HG02870 (cell line): ENCODE data around the gene PRIMPOL.
A peak's percentile ranks its signal among the peaks of the same experiment; 100 is the strongest.
"Not testable (repeated sequence)": the region's sequence is repeated elsewhere in the genome, so short reads cannot be mapped to it uniquely, and the experiment has no call there.

Experiments used
- ATAC-seq: cut with Tn5 transposase; IDR thresholded peaks from one replicate; pipeline ENCODE4 v1.9.1; 2021; ENCODE audit warnings: mild to moderate bottlenecking, moderate library complexity; ENCODE audit not compliant: unreplicated experiment

The PRIMPOL gene, protein sequence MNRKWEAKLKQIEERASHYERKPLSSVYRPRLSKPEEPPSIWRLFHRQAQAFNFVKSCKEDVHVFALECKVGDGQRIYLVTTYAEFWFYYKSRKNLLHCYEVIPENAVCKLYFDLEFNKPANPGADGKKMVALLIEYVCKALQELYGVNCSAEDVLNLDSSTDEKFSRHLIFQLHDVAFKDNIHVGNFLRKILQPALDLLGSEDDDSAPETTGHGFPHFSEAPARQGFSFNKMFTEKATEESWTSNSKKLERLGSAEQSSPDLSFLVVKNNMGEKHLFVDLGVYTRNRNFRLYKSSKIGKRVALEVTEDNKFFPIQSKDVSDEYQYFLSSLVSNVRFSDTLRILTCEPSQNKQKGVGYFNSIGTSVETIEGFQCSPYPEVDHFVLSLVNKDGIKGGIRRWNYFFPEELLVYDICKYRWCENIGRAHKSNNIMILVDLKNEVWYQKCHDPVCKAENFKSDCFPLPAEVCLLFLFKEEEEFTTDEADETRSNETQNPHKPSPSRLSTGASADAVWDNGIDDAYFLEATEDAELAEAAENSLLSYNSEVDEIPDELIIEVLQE

DNA sequence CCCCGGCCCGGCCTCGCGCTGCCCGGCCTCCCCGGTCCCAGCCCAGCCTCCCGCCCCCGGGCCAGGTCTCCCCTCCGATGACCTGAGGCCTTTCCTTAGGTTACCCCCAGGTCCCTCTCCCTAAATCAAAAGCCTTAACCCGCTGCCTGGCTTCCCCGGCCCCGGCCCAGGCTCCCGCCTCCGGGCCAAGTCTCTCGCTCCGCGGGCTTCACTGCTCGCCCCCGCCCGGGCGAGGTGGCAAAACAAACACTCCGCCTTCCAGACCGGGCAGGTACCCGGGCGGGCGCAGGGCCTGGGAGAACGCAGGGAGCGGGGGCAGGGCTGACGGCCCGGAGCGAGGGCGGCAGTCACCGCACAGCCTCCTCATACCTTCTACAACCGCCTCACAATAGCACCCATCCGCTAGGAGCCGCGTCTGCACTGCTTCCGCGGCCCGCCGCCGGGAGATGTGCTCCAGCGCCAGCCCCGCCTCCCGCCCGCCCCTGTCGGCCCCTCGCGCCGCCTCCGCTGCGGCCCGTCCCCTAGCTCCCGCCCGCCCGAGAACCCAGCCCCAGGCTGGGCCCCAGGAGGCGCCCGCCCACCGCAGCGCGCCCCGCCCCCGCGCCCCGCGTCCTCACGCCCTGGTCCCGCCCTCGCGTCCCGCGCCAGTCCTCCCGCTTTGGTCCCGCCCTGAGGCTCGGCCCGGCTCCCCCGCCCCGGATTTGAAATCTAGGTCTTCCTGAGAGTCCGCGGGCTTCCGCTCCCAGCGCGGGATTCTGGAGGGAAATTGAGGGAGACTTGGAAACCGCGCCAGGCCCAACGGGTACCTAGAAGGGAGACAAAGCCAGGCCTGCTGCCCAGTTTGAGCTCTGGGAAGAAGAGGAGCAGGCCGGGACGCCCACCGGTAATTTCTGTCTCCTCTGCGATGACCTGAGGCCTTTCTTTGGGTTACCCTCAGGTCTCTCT is at the start of gene PRIMPOL, which contains the start of gene CASP3:
TSS of gene PRIMPOL (plus strand) at position 713 of the 945 bp plus-strand sequence. CDS start 7,403 bp downstream, outside the sequence.
TSS of gene CASP3 (minus strand) at position 422 of the 945 bp plus-strand sequence. CDS start 10,994 bp downstream, outside the sequence.
- ATAC-seq: peak; percentile 81

DNA sequence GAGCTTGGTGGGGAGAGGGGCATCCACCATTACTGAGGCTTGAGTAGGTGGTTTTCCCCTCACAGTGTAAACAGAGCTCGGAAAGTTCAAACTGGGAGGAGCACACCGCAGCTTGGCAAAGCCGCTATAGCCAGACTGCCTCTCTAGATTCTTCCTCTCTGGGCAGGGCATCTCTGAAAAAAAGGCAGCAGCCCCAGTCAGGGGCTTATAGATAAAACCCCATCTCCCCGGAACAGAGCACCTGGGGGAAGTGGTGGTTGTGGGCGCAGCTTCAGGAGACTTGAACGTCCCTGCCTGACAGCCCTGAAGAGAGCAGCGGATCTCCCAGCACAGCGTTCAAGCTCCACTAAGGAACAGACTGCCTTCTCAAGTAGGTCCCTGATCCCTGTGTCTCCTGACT is 48.6 kb upstream of the PRIMPOL start:
- not testable (repeated sequence) for ATAC-seq

DNA sequence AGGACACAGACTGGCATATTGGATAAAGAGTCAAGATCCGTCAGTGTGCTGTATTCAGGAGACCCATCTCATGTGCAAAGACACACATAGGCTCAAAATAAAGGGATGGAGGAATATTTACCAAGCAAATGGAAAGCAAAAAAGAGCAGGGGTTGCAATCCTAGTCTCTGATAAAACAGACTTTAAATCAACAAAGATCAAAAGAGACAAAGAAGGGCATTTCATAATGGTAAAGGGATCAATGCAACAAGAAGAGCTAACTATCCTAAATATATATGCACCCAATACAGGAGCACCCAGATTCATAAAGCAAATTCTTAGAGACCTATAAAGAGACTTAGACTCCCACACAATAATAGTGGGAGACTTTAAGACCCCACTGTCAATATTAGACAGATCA is 46.7 kb upstream of the PRIMPOL start:
- ATAC-seq: not testable (repeated sequence)

DNA sequence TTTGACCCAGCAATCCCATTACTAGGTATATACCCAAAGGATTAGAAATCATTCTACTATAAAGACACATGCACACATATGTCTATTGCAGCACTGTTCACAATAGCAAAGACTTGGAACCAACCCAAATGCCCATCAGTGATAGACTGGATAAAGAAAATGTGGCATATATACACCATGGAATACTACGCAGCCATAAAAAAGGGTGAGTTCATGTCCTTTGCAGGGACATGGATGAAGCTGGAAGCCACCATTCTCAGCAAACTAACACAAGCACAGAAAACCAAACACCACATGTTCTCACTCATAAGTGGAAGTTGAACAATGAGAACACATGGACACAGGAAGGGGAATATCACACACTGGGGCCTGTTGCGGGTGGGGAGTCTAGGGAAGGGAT is 42.1 kb upstream of the PRIMPOL start:
- not testable (repeated sequence) for ATAC-seq

DNA sequence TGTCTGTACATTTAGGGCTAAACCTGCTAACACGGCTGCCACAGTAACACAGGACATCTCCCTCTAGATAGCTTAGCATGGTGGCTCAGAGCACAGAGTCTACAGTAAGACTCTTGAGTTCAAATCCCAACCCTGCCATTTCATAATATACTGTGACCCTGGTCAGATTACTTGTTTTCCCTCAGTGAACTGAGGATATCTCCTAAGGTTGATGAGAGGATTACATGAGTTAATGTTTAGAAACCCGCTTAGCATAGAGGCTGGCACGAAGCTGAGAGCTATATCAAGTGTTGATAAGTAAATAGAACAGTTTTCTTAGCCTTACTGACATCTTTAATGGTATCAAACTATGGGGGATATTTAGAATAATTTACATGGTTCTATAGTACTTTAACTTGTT is 37.5 kb upstream of the PRIMPOL start:
- no peak for ATAC-seq

DNA sequence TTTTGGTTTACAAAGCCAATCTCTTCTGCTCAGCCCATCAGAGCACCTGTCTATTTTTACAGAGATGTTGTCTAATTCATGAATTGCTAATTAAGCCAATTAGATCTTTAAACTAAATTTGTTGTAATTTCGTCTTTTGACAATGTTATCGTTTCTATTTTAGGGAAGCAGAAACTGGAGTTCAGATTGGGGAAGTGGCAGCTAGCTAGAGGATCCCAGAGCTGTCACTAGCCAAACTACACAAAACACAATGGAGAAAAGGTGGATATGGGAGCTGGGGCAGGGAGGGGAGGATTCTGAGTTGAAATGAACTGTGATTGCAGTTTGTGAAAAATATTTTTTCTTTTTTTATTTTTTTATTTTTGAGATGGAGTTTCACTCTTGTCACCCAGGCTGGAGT is 36.1 kb upstream of the PRIMPOL start:
- no peak for ATAC-seq

DNA sequence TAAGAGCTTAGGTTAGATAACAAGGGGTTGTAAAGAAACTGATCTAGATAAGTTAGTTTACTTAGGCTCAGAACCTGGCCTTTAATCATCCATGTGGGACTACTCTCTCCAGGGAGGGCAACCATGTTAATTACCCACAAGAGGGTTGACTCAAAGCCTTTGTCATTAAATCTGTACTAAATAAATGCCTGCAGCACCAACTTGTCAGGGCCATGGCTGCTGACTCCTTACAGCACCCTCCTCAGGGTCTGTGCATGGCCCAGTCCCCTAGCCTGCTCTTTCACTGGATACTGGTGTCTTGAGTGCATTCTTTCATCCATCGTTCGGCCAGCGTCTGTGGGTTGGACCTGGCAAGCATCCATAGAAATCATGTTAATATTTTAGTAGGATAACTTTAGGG is 35.0 kb upstream of the PRIMPOL start:
- ATAC-seq: no peak

DNA sequence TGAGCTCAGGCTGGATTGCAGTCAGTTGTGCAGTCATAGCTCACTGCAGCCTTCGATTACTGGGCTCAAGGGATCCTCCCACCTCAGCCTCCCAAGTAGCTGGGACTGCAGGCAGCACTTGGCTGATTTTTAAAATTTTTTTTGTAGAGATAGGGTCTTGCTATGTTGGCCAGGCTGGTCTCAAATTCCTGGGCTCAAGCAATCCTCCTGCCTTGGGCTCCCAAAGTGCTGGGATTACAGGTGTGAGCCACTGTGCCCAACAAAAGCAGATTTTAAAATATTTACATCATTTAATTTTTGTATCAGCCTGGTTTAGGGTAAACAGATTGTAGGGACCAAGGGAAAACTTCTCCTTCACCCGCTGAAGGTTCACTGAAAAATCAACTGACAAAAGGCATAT is 33.4 kb upstream of the PRIMPOL start:
- ATAC-seq: not testable (repeated sequence)

DNA sequence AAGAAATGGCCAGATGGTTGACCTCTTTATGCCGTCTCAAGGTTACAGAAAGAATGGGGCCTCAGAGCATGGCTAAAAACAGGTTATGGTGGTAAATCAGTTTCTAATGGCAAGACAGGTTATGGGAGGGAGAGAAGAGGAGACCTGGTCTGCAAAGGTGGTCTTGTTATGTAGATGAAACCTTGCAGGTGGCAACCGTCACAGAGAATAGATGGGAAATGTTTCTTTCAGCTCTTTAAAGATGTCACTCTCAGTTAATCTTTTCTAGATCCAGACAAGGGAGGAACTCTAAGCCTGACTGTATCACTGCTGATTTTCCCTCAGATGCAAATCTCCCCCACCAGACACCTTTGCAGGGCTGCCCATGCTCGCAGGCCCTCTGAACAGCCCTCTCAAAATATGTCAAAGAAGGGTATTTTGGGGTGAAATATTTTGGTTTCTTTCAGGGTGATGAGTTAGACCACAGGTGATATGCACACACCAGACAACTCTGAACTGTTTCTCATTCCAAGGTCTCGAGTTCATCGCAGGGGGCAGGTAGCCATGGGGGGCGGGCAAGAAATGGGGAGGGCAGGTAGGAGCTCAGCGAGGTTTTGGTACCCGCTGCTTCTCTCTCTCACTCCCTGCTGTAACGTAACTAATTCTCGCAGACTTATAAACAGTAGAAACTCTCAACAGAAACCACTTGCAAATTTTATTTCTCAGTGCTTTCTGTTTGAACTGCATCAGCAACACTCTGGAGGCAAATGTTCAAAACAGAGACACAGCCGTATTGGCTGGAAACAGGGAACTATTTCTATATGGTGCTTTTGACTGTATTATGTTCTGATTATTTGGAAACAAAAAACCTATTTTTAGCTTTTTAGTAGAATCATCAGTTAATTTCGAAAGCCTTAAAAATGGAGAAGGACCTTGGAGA is 32.6 kb upstream of the PRIMPOL start:
- peak; percentile 83 for ATAC-seq

DNA sequence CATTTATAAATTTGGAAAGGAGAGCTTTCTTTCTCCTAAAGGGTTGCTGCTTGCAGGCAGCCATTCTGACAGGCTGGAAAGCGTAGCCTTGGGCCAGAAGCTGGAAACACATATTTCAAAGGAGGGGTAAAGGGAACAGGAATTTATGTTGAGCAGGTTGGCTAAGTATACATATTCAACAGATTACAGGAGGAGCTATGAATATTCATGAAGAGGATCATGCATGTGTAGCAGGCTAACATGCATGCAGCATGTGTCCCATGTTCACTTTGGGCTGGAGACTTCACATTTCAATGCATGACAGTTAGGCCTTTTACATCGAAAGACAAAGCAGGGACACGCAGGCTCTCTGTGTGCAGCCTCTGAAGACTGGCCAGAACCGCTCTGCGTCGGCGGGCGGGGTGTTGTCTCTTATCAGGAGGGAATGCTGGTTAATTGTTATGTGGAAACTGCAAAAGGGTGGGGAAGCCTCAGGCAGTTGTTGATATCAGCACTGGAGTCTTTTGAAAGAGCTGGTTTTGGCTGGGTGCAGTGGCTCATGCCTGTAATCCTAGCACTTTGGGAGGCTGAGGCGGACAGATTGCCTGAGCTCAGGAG is 31.8 kb upstream of the PRIMPOL start:
- no peak for ATAC-seq

DNA sequence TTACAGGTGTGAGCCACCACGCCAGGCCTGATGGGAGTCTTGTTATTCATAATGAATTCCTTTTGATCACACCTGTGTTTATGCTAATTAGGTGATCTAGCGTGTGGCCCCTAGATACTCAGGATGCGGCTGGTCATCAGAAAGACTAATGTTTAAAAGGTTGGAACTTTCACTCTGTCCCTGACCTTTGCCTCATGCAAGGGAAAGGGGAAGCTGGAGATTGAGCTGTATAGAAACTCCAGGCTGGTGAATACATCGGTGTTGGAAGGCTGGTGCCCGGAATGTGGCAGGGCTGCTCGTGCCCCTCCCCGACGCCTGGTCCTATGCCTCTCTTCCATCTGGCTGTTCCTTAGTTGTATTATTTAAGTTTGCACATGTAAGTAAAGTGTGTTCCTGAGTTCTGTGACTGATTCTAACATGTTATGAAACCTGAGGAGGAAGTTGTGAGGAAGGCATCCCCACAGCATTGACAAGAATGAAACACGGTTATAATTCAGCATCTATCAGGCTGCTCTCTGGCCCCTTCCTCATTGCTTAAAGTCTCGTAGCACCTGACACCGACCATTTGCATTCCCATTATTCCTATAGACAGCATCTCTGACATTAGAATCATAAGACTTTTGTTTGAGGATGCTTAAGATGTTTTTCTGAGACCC is 29.2 kb upstream of the PRIMPOL start:
- ATAC-seq: no peak

DNA sequence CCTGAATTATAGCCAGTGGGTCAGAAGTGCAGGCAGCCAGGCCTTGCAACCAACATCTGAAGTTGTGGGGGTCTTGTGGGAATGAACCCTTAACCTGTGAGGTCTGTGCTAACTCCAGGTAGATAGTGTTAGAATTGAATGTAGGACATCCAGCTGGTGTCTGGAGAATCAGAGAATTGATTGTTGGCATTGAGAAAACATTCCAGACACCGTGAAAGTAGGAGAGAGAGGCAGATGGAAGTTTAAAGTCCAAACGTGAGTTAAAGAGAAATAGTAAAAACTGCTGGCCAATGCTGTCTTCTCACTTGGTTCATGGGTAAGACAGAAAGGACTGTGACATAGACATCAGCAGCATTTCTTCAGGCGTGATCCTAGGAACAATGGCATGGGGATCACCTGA is 28.0 kb upstream of the PRIMPOL start:
- no peak for ATAC-seq

DNA sequence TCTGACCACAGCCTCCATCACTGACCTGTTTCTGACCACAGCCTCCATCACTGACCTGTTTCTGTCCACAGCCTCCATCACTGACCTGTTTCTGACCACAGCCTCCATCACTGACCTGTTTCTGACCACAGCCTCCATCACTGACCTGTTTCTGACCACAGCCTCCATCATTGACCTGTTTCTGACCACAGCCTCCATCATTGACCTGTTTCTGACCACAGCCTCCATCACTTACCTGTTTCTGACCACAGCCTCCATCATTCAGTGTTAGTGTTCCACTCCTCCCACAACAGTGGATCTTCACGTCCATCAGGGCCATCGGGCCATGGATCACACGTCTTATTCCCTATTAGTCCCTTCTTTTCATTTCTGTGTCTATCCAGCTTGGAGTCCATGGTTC is 25.0 kb upstream of the PRIMPOL start:
- not testable (repeated sequence) for ATAC-seq

DNA sequence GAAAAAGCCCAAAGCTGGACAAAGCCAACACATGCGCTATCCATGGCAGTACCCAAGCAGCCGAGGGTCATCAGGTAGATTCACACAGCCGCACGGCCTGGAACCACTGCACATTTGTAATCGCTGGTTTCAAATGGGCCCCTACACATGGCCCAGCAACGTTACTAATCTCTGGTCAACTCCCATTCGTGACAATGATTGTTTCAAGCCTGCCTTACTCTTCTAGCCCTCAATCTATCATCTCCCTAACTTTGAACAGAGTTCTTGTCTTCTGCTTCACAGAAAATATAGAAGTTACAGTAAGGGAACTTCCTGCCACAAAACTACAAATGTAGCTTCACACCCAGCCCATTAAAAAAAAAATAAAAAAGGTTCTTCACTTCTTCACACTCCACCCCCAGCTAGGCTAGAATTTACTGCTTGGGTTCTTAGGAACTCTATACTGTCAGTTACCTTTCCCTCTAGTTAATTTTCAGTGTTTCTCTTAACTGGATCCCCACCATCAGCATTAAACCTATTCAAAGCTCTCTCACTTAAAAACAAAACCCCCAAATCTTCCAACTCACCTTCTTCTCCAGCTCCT is 24.5 kb upstream of the PRIMPOL start:
- ATAC-seq: no peak

DNA sequence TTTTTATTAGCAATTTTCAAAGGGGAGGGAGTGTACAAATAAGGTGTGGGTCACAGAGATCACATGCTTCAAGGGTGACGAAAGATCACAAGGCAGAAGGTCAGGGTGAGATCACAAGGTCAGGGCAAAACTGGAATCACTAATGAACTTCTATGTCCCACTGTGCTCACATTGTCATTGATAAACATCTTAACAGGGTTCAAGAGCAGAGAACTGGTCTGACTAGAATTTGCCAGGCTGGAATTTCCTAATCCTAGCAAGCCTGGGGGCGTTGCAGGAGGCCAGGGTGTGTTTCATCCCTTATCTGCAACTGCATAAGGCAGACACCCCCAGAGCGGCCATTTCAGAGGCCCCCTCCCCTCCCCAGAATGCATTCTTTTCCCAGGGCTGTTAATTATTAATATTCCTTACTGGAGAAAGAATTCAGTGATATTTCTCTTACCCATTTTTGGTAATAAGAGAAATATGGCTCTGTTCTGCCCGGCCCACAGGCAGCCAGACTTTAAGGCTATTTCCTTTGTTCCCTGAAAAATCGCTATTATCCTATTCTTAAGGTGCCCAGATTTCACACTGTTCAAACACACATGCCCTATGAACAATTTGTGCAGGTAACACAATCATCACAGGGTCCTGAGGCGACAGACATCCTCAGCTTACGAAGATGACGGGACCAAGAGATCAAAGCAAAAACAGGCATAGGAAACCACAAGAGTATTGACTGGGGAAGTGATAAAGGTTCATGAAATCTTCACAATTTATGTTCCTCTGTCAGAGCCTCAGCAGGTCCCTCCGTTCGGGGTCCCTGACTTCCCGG is 23.5 kb upstream of the PRIMPOL start:
- not testable (repeated sequence) for ATAC-seq

DNA sequence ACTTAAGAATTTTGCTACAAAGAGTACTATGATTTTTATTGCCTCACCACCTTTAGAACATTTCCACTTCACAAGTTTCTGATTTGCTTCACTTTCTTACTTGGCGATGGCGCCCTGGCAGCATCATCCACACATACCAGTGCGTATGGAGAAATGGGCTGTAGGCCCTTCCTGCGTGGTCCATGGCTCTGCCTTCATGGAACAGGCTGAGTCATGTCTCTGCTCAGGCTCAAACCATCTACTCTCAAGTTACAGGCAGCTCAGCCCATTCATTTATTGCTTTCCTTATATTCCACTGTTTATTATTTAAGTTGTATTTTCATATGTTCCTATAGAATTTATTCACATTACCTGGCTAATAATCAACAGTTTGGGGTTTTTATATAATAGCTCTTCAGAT is 21.4 kb upstream of the PRIMPOL start:
- ATAC-seq: no peak

DNA sequence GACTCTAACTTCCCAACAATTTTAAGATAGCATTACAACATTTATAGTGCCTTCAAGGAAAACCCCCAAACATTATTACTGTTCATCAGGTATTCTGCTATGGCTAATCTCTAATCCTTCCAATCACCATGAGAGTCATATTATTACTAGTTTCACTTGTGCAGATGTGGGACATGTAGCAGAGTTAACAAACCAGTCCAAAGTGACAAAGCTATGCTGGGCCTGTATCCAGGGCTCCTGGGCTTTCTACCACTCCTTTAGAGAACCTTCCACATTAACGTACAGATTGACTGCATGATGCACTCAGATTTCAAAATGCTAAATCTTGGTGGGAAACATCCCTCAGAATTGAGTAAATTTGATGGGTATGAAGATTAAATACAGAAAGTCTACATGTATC is 16.7 kb upstream of the PRIMPOL start:
- no peak for ATAC-seq

DNA sequence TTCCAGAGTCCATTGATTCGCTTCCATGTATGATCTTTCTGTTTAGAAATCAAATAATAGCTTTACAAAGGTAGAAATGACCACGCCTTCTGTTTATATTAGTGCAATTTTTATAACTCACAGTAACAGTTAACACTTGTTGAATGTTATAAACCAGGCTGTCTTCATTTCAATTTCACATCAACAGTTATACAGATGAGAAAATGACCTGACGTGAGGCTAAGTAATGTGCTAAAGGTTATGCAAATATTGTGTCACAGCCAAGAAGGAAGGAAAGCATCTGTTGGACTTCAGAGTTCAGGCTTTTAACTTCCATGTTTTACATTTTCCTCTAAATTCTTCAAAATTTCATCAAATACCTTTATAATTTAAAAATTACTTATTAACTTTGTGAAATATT is 14.2 kb upstream of the PRIMPOL start:
- ATAC-seq: no peak
